Measurements from ENCODE around the gene LILRA5. TPM values are rescaled to one million over a fixed set of nuclear protein-coding genes. Genes with fewer than 3 reads are reported as not detected.

The LILRA5 gene
- total and polyA plus RNA-seq, 8 donors = 1.1 to 8.5 (median 2.7) TPM; not detected in 2

DNA sequence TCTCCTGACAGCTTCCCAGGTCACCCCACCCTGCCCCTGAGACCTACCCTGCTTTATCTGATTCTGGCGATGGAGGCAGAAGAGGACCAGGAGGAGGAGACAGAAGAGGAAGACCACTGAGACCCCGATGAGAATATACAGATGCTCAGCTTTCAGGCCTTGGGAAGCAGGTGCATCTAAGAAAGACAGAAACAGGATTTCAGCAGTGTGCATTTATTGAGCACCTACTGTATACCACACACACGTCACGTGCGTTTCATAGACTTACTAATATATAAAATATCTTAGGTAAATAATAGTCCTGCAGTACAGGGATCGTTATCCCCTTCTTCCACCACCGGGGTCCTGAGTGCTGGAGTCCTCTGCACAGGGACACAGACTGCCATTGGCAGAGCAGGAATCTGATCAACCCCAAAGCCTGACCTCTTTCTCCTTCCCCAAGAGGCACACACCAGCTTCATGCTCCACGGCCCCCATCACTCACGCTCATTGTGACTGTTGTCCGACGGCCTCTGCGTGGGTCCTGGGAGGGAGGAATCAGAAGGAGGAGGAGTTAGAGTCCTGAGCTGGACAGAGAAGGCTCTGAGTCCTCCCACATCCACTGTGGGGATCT, 43.6 kb upstream of the LILRA5 start:
- no peak overlapping the region for H3K4me3 ChIP-seq
- intact Hi-C loops (cut with DNase I; ENCODE audit: low total_unique reads) = no loop called here
- no peaks in the 10 kb centered on the region for H3K4me1 ChIP-seq
- H3K27ac ChIP-seq = no peak overlapping the region
- H3K27me3 ChIP-seq = peaks cover 0 to 29% (median 0%) of the 10 kb centered on the region in 3 donors
- peaks cover 0 to 21% (median 0%) of the 10 kb centered on the region in 4 donors for H3K36me3 ChIP-seq
- H3K9me3 ChIP-seq = no peaks in the 10 kb centered on the region
- WGBS, 5 donors = 70 to 76% (median 73%) methylated on average over 12 of the region's 12 CpGs
- TF ChIP-seq CTCF (IDR thresholded peaks at IDR 0.05) (no peak), POLR2AphosphoS5 (IDR thresholded peaks at IDR 0.05) (no peak), EP300 (IDR thresholded peaks at IDR 0.05) (no peak), POLR2A (IDR thresholded peaks at IDR 0.05) (no peak)
- no peak for DNase-seq

DNA sequence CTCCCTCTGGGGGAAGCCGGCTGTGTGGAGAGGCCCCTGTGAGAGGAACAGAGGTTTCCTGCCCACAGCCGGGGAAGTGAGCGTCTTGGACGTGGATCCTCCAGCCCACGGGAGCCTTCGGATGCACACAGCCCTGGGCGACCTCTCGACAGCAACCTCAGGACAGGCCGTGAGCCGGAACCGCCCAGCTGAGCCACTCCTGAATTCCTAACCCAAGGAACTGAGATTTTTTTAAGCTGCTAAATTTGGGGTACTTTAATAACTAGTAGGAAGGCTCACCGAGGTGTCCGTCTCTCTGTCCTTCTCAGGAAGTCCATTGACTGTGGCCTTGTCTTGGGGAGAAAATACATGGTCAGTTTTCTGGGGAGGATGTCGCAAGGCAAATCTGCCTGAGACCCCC, 42.7 kb upstream of the LILRA5 start:
- H3K27ac ChIP-seq = no peak overlapping the region
- WGBS, 5 donors = 72 to 86% (median 80%) methylated on average over 8 to 14 of the region's 14 CpGs
- intact Hi-C loops (cut with DNase I; ENCODE audit: low total_unique reads) = no loop called here
- peaks cover 0 to 21% (median 0%) of the 10 kb centered on the region in 4 donors for H3K36me3 ChIP-seq
- H3K9me3 ChIP-seq = no peaks in the 10 kb centered on the region
- H3K4me3 ChIP-seq = no peak overlapping the region
- TF ChIP-seq CTCF (IDR thresholded peaks at IDR 0.05) (no peak), EP300 (IDR thresholded peaks at IDR 0.05) (no peak), POLR2AphosphoS5 (IDR thresholded peaks at IDR 0.05) (no peak), POLR2A (IDR thresholded peaks at IDR 0.05) (no peak)
- no peak for DNase-seq
- H3K4me1 ChIP-seq = no peaks in the 10 kb centered on the region
- peaks cover 0 to 29% (median 0%) of the 10 kb centered on the region in 3 donors for H3K27me3 ChIP-seq

DNA sequence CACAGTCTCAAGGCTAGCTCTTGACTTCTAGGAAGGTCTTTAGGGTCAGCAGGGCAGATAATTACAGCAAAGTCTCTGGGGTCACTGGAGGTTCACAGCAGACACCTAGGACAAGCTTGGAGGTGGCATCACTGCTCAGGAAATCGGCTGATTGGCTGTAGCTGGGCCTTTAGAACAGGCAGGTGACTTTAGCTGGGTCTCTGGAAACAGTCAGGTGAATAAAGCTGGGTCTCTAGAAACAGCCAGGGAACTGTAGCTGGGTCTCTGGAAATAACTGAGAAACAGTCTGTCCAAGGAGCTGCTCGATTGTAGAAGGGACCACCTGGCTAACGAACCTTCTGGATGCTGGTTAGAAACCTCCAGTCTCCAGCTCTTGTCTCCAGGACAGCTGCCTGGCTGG, 41.8 kb upstream of the LILRA5 start:
- no peaks in the 10 kb centered on the region for H3K9me3 ChIP-seq
- no peak overlapping the region for H3K4me3 ChIP-seq
- no peak for DNase-seq
- intact Hi-C loops (cut with DNase I; ENCODE audit: low total_unique reads) = no loop called here
- H3K36me3 ChIP-seq = peaks cover 0 to 21% (median 0%) of the 10 kb centered on the region in 4 donors
- H3K27ac ChIP-seq = no peak overlapping the region
- TF ChIP-seq POLR2A (IDR thresholded peaks at IDR 0.05) (no peak), EP300 (IDR thresholded peaks at IDR 0.05) (no peak), CTCF (IDR thresholded peaks at IDR 0.05) (no peak), POLR2AphosphoS5 (IDR thresholded peaks at IDR 0.05) (no peak)
- 47 to 59% (median 49%) methylated on average over 3 of the region's 3 CpGs for WGBS, 5 donors
- no peaks in the 10 kb centered on the region for H3K4me1 ChIP-seq
- H3K27me3 ChIP-seq = peaks cover 0 to 29% (median 0%) of the 10 kb centered on the region in 3 donors

DNA sequence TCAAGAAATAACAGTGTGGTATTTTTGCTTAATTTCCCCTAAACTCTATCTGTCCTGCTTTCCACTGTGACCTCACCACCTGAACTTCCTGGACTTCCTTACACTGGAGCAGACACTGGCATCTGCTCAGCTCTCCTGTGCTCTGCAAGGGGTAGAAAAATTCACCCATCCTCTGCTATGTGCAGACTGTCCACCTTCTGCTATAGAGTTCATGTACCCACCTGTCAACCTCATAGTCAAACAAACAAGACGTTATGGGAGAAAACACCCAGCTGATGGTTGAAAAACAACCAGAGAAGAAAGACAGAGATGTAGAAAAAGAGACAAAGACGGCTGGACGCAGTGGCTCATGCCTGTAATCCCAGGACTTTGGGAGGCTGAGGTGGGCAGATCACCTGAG, 39.6 kb upstream of the LILRA5 start:
- H3K4me1 ChIP-seq = no peaks in the 10 kb centered on the region
- 42 to 77% (median 62%) methylated on average over 3 of the region's 3 CpGs for WGBS, 5 donors
- peaks cover 0 to 21% (median 0%) of the 10 kb centered on the region in 4 donors for H3K36me3 ChIP-seq
- H3K27ac ChIP-seq = no peak overlapping the region
- no peak overlapping the region for H3K4me3 ChIP-seq
- H3K27me3 ChIP-seq = peaks cover 0 to 26% (median 0%) of the 10 kb centered on the region in 3 donors
- no peaks in the 10 kb centered on the region for H3K9me3 ChIP-seq
- no peak for DNase-seq
- TF ChIP-seq POLR2A (IDR thresholded peaks at IDR 0.05) (no peak), POLR2AphosphoS5 (IDR thresholded peaks at IDR 0.05) (no peak), EP300 (IDR thresholded peaks at IDR 0.05) (no peak), CTCF (IDR thresholded peaks at IDR 0.05) (no peak)
- intact Hi-C loops (cut with DNase I; ENCODE audit: low total_unique reads) = no loop called here
